Amygdala (tissue), 56 donors: ENCODE data around the gene DEFB131A.
"Not testable (repeated sequence)": the region's sequence is repeated elsewhere in the genome, so short reads cannot be mapped to it uniquely, and the experiment has no call there.

ENCODE experiments used
- DNase-seq, 56 donors: peaks; one replicate each; lab custom pipeline; 2025; lab: John Stamatoyannopoulos, UW

DEFB131A gene

GRCh38 chr4:9494256-9495035 is 50.2 kb downstream of the DEFB131A start:
- DNase-seq: not testable (repeated sequence)

- peak in 38 of 56 donors; percentile 0 to 77 (median 14) for DNase-seq
Observed at GRCh38 chr4:9495443-9495842, 51.2 kb downstream of the DEFB131A start.

- DNase-seq: not testable (repeated sequence)
Observed at GRCh38 chr4:9497575-9498467, 53.6 kb downstream of the DEFB131A start.

GRCh38 chr4:9498468-9499040 is 54.3 kb downstream of the DEFB131A start:
- DNase-seq: not testable (repeated sequence)

GRCh38 chr4:9499974-9500487 is 55.8 kb downstream of the DEFB131A start:
- DNase-seq: not testable (repeated sequence)
